Stimulated activated naive CD4-positive, alpha-beta T cell (primary cell): ENCODE data around the gene PPM1F.

ENCODE experiments used
- DNase-seq, 6 experiments: peaks; one replicate each; lab custom pipeline; 2025; lab: John Stamatoyannopoulos, UW

PPM1F gene

GRCh38 chr22:21960200-21961126 lies 7.8 kb upstream of the PPM1F start:
- DNase-seq, result no peak

- no peak for DNase-seq
Observed at GRCh38 chr22:21959274-21960074, 6.8 kb upstream of the PPM1F start.

- no peak for DNase-seq
Observed at GRCh38 chr22:21958360-21959273, 6.0 kb upstream of the PPM1F start.

- peak in 3 of 6 experiments; percentile 11 to 37 (median 31) for DNase-seq
Observed at GRCh38 chr22:21951931-21952465, 650 bp downstream of the PPM1F start.

- DNase-seq, result no peak
Observed at GRCh38 chr22:21951062-21951461, 1.6 kb downstream of the PPM1F start.

- no peak for DNase-seq
Observed at GRCh38 chr22:21949948-21950347, 2.7 kb downstream of the PPM1F start.

- no peak for DNase-seq
Observed at GRCh38 chr22:21949569-21949918, 3.1 kb downstream of the PPM1F start.

GRCh38 chr22:21948824-21949568 lies 3.7 kb downstream of the PPM1F start:
- no peak for DNase-seq

- DNase-seq, result no peak
Observed at GRCh38 chr22:21948390-21948789, 4.3 kb downstream of the PPM1F start.

GRCh38 chr22:21947040-21948014 lies 5.3 kb downstream of the PPM1F start:
- no peak for DNase-seq

- no peak for DNase-seq
Observed at GRCh38 chr22:21946262-21946925, 6.3 kb downstream of the PPM1F start.

GRCh38 chr22:21945453-21946261 lies 7.0 kb downstream of the PPM1F start:
- no peak for DNase-seq

- DNase-seq, result no peak
Observed at GRCh38 chr22:21944871-21945270, 7.8 kb downstream of the PPM1F start.

- DNase-seq, result no peak
Observed at GRCh38 chr22:21943571-21944448, 8.8 kb downstream of the PPM1F start.

GRCh38 chr22:21942407-21943343 lies 10.0 kb downstream of the PPM1F start:
- no peak for DNase-seq

- no peak for DNase-seq
Observed at GRCh38 chr22:21941921-21942320, 10.7 kb downstream of the PPM1F start.
